ENCODE data around the gene CFAP73.

Gene CFAP73

DNA sequence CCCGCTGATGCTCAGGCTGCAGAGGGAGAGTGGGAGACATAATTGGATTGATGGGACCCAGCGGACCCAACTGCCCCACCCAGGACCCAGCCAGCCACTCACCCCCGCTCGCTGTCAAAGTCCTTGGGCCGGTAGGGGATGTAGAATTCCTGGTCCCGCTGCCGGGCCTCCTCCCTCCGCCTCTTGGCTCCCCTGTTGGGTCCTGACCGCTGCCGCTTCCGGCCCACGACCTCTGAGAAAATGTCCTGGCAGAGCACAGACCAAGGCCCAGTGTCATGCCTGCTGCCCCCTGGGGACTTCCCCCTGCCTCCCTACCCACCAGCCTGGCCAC is 13.5 kb downstream of the CFAP73 start:
- no peak for DNase-seq (ENCODE audit: low read depth in 2 of 2)

- no peak for DNase-seq (ENCODE audit: low read depth in 2 of 2)
Observed at GRCh38 chr12:113164014-113164413, 14.5 kb downstream of the CFAP73 start.

DNA sequence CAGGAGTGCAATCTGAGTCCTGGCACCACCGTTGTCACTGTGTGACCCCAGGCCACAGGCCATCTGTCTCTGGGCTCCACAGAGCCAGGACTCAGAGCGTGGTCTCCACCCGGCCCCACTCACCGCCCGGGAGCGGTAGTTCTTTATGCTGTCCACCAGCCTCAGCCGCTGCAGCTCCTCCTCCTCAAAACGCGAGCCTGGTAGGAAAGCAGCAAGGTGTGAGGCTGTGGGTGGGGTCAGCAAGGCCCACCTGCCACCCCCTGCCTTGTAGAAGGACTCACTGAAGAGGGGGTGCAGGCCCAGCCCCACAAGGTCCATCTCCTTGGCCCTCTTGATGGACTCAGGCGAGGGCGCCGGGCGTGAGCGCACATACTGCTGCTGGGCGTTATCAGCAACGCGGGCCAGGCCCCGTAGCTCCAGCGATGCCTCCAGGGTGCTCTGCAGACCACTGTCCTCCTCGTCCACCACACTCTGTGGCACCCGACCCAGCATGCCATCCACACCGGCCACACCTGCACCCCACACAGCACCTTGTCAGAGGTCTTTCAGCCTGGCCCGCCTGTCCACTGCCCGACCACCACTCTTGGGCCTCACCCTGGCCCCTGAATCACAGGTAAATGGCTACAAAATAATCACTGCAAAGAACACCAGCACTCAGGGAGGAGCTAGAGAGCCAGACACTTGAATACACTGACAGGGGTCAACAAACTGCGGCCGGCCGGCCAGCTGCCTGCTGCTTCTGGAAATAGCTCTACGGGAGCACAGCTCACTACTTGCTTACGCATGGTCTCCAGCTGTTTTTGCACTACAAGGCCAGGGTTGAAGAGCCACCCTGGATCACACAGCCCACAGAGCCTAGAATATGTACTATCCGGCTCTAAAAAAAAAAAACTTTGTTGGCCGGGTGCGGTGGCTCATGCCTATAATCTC is 16.3 kb downstream of the CFAP73 start:
- no peak for DNase-seq (ENCODE audit: low read depth in 2 of 2)

- no peak for DNase-seq (ENCODE audit: low read depth in 2 of 2)
Observed at GRCh38 chr12:113167868-113168267, 18.3 kb downstream of the CFAP73 start.

DNA sequence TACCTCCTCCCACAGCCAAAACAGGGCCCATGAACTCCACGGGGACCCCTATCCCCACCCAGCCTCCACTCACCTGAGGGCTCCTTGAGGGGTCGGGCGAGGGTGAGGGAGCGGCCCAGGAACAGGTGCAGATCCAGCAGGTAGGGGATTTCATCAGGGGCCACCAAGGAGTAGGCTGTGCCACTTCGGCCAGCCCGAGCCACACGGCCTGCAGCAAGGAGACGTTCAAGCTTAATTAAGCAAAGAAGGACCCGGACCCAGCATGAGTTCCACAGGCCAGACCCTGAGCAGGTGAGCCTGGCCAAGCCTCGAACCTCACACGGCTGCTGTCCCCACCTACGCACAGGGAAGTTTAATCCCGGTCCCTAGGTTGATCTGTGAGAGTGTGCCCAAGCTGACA is 20.2 kb downstream of the CFAP73 start:
- no peak for DNase-seq (ENCODE audit: low read depth in 2 of 2)

GRCh38 chr12:113170457-113170856 is 20.9 kb downstream of the CFAP73 start:
- DNase-seq (ENCODE audit: low read depth in 2 of 2) = no peak

- no peak for DNase-seq (ENCODE audit: low read depth in 2 of 2)
Observed at GRCh38 chr12:113170926-113171325, 21.4 kb downstream of the CFAP73 start.

DNA sequence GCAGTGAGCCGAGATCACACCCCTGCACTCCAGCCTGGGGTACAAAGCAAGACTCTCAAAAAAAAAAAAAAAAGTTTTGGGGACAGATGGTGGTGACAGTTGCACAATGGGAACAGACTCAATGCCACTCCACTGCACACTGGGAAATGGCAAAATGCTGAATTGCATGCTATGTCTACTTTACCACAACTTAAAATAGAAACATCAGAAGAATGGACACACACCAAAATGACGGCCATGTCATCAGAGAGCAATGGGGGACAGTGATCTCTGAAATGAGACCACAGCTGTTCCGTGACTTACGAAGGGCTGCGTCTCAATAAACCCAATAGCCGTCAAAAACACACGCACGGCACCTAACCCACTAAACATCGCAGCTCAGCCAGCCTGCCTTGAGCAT is 22.0 kb downstream of the CFAP73 start:
- DNase-seq (ENCODE audit: low read depth in 2 of 2) = no peak

GRCh38 chr12:113172185-113172584 is 22.7 kb downstream of the CFAP73 start:
- no peak for DNase-seq (ENCODE audit: low read depth in 2 of 2)

DNA sequence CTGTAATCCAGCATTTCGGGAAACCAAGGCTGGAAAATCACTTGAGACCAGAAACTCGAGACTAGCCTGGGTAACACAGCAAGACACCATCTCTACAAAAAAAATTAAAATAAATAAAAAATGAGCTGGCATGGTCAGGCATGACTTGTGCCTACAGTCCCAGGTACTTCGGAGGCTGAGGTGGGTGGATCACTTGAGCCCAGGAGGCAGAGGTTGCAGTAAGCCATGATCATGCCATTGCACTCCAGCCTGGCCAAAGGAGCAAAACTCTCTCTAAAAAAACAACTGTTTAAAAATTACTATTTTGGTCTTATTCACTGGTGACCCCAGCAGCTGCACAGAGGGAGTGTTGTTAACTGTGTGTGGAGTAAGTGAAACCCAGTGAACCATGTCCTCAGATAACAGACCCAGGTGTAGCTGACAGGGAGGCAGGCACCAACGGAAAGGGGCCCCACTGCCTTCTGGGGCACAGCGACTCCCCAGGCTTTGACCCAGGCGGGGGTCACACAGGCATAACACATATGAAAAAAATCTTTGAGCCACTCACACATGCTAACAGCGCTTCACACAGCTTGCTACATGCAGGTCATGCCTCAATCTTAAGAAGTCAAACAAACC is 23.7 kb downstream of the CFAP73 start:
- DNase-seq (ENCODE audit: low read depth in 2 of 2) = no peak

- peak; percentile 45 to 60 for DNase-seq (ENCODE audit: low read depth in 2 of 2)
Observed at GRCh38 chr12:113174461-113175384, 25.2 kb downstream of the CFAP73 start.

- DNase-seq (ENCODE audit: low read depth in 2 of 2) = no peak
Observed at GRCh38 chr12:113179023-113179422, 29.5 kb downstream of the CFAP73 start.

GRCh38 chr12:113180333-113180732 is 30.8 kb downstream of the CFAP73 start:
- DNase-seq (ENCODE audit: low read depth in 2 of 2) = no peak

GRCh38 chr12:113181975-113182374 is 32.5 kb downstream of the CFAP73 start:
- DNase-seq (ENCODE audit: low read depth in 2 of 2) = no peak

DNA sequence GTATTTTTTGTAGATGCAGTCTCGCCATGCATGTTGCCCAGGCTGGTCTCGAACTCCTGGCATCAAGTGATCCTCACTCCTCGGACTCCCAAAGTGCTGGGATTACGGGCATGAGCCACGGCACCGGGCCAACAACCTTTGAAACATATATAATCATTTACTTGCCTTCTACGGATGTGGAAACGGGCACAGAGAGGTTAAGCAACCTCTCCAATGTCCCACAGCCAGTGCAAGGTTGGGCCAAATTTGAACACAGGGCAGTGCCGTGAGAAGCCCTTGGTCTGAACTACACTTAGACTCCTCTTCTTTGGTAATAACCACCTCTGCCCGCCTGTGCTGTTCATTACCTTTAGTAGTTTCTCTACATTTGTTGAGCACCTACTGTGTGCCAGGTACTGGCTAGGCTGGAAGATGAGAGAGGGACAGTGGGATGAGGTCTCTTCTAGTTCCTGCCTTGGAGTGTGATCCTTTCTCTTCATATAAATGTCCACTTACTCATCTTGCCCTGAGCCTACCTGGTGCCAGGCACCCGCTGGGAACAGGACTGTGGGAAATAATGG is 33.6 kb downstream of the CFAP73 start:
- DNase-seq (ENCODE audit: low read depth in 2 of 2) = no peak

GRCh38 chr12:113184098-113184899 is 34.8 kb downstream of the CFAP73 start:
- DNase-seq (ENCODE audit: low read depth in 2 of 2) = no peak

DNA sequence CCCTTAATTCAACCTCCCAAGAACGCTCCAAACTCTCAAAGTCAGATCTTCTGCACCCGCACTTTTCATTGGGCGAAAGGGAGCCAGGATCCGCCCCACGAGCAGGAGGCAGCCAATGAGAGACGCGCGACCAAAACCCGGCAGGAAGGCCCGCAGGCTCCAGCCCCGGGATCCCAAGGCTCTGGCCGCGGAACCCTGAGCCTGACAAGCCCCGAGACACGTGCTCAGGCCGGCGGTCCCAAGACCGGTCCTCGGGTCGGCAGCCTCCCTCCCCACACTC is 35.3 kb downstream of the CFAP73 start:
- DNase-seq (ENCODE audit: low read depth in 2 of 2) = peak; percentile 77 to 82

GRCh38 chr12:113185180-113186032 is 35.9 kb downstream of the CFAP73 start, which contains the start of the genes DDX54 and RITA1:
Gene DDX54, minus strand, starts transcription at chr12:113185478. Its CDS starts 27 bp downstream, at chr12:113185451.
Gene RITA1, plus strand, starts transcription at chr12:113185721. Its CDS starts 1,026 bp downstream, at chr12:113186747.
- DNase-seq (ENCODE audit: low read depth in 2 of 2) = peak; percentile 68 to 76

DNA sequence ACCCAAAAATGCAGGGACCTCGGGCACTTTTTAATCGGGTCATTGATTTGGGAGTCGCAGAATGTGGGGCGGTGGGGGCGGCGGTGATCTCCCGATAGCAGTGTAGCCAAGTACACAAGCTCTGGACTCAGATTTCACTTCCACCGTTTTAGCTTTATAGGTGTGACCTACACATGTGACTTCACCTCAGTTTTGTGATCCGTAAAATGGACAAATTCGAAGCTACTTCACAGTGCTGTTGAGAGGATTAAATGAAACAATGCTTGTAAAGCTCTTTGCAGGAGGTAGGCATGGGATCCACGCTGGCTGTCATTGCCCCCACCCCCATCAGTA is 36.5 kb downstream of the CFAP73 start:
- DNase-seq (ENCODE audit: low read depth in 2 of 2) = no peak

DNA sequence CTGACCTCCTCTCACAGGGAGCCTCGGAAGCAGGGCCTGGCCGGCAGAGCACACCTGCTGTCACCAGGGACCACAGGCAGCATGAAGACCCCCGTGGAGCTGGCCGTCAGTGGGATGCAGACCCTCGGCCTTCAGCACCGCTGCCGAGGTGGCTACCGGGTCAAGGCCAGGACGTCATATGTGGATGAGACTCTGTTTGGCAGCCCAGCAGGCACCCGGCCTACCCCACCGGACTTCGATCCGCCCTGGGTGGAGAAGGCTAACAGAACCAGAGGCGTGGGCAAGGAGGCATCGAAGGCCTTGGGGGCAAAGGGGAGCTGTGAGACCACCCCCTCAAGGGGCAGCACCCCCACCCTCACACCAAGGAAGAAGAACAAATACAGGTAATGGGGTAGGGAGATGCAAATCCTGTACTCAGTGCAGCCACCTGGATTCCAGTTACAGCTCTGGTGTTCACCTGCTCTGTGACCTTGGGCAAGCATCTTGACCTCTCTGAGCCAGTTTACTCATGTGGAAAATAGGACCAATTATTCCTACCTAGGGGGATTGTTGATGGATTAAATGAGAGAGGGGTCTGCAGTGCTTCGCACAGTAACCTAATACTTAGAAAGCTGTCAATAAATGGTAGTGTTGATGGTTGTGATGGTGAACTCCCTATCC is 37.3 kb downstream of the CFAP73 start:
- no peak for DNase-seq (ENCODE audit: low read depth in 2 of 2)
